ENCODE data around the gene SVEP1. TPM values are rescaled to one million over a fixed set of nuclear protein-coding genes. Genes with fewer than 3 reads are reported as not detected.
A peak's percentile ranks its signal among the peaks of the same experiment; 100 is the strongest.

SVEP1 gene
- polyA plus RNA-seq, 1 donor (not counting 4 experiments of a cell fraction or from before 2014, with no cell fraction given) = 0.14 TPM

- no peak for TF ChIP-seq CTCF (optimal IDR thresholded peaks at IDR 0.05 in 1 of 3, IDR thresholded peaks at IDR 0.05 in 1 of 3, conservative IDR thresholded peaks at IDR 0.05 in 1 of 3; ENCODE audit: extremely low read depth in 1 of 3, insufficient read depth in 2 of 3, low read length in 3 of 3)
- no peak for TF ChIP-seq EZH2 (IDR thresholded peaks at IDR 0.05; ENCODE audit: low read length)
- dilution Hi-C loops (cut with MboI; ENCODE audit: extremely low pct_ligation_motif_present, low sequenced_read_pairs) = no loop called here
- no peak overlapping the region for H2AFZ ChIP-seq (ENCODE audit: control insufficient read depth, low read length)
- no peaks in the 10 kb centered on the region for H4K20me1 ChIP-seq (ENCODE audit: control insufficient read depth, extremely low read depth, insufficient read depth, low read length)
- FAIRE-seq (no peak), DNase-seq (ENCODE audit: low read depth, low spot score) (no peak)
- H3K36me3 ChIP-seq (ENCODE audit: control insufficient read depth in 2 of 2, extremely low read depth in 1 of 2, insufficient read depth in 2 of 2, low read length in 2 of 2) = no peaks in the 10 kb centered on the region
- H3K27me3 ChIP-seq (ENCODE audit: control insufficient read depth, extremely low read depth, insufficient read depth, low read length) = no peaks in the 10 kb centered on the region
- no peaks in the 10 kb centered on the region for H3K4me1 ChIP-seq (ENCODE audit: control insufficient read depth, extremely low read depth, insufficient read depth, low read length)
- no peak overlapping the region for H3K27ac ChIP-seq (ENCODE audit: control insufficient read depth, insufficient read depth, low read length)
- no peaks in the 10 kb centered on the region for H3K79me2 ChIP-seq (ENCODE audit: control insufficient read depth, insufficient read depth, low read length)
- H3K9ac ChIP-seq (ENCODE audit: control insufficient read depth, extremely low read depth, insufficient read depth, low read length) = no peak overlapping the region
- no peak overlapping the region for H3K4me3 ChIP-seq (ENCODE audit: control insufficient read depth in 2 of 3, extremely low read depth in 1 of 3, insufficient read depth in 2 of 3, low read depth in 1 of 3, low read length in 3 of 3)
- no peaks in the 10 kb centered on the region for H3K9me3 ChIP-seq (ENCODE audit: control insufficient read depth, low read depth, low read length)
- no peaks in the 10 kb centered on the region for H3K9me1 ChIP-seq (ENCODE audit: control insufficient read depth, extremely low read depth, insufficient read depth, low read length)
- no peak overlapping the region for H3K4me2 ChIP-seq (ENCODE audit: control insufficient read depth, extremely low read depth, insufficient read depth, low read depth, low read length)
Measured at GRCh38 chr9:110455860-110456259, 123.7 kb downstream of the SVEP1 start.

- Histone ChIP-seq H3K4me1 (ENCODE audit: control insufficient read depth, extremely low read depth, insufficient read depth, low read length) (no peaks in the 10 kb centered on the region), H3K4me3 (ENCODE audit: control insufficient read depth in 2 of 3, extremely low read depth in 1 of 3, insufficient read depth in 2 of 3, low read depth in 1 of 3, low read length in 3 of 3) (no peak overlapping the region), H4K20me1 (ENCODE audit: control insufficient read depth, extremely low read depth, insufficient read depth, low read length) (no peaks in the 10 kb centered on the region), H3K9ac (ENCODE audit: control insufficient read depth, extremely low read depth, insufficient read depth, low read length) (no peak overlapping the region), H2AFZ (ENCODE audit: control insufficient read depth, low read length) (no peak overlapping the region), H3K4me2 (ENCODE audit: control insufficient read depth, extremely low read depth, insufficient read depth, low read depth, low read length) (no peak overlapping the region), H3K36me3 (ENCODE audit: control insufficient read depth in 2 of 2, extremely low read depth in 1 of 2, insufficient read depth in 2 of 2, low read length in 2 of 2) (no peaks in the 10 kb centered on the region), H3K9me1 (ENCODE audit: control insufficient read depth, extremely low read depth, insufficient read depth, low read length) (no peaks in the 10 kb centered on the region), H3K27ac (ENCODE audit: control insufficient read depth, insufficient read depth, low read length) (no peak overlapping the region), H3K9me3 (ENCODE audit: control insufficient read depth, low read depth, low read length) (no peaks in the 10 kb centered on the region), H3K79me2 (ENCODE audit: control insufficient read depth, insufficient read depth, low read length) (no peaks in the 10 kb centered on the region), H3K27me3 (ENCODE audit: control insufficient read depth, extremely low read depth, insufficient read depth, low read length) (no peaks in the 10 kb centered on the region)
- DNase-seq (ENCODE audit: low read depth, low spot score) = no peak
- FAIRE-seq = no peak
- TF ChIP-seq EZH2 (IDR thresholded peaks at IDR 0.05; ENCODE audit: low read length) (no peak), CTCF (optimal IDR thresholded peaks at IDR 0.05 in 1 of 3, IDR thresholded peaks at IDR 0.05 in 1 of 3, conservative IDR thresholded peaks at IDR 0.05 in 1 of 3; ENCODE audit: extremely low read depth in 1 of 3, insufficient read depth in 2 of 3, low read length in 3 of 3) (peak in 1 of 3 experiments; percentile 23)
- dilution Hi-C loops (cut with MboI; ENCODE audit: extremely low pct_ligation_motif_present, low sequenced_read_pairs) = no loop called here
Measured at GRCh38 chr9:110452227-110452801, 127.2 kb downstream of the SVEP1 start.

All from keratinocyte (primary cell).